SK-N-MC (cell line): ENCODE results near the gene ANKRD44.

ENCODE experiments used
- DNase-seq: peaks from one replicate; pipeline ENCODE4 v3.0.0-alpha.2; 2011; ENCODE audit warnings: low read depth, low spot score
- H3K27ac ChIP-seq: fragments of 200-600 bp; sonication (generic); 2 replicates; pipeline ENCODE4 v1.5.1; 2016; ENCODE audit warnings: mixed run types
- H3K36me3 ChIP-seq: fragments of 200-600 bp; sonication (generic); 2 replicates; pipeline ENCODE4 v1.6.1; 2017; ENCODE audit warnings: antibody characterized with exemption, low read length, mixed read lengths; ENCODE audit not compliant: insufficient read depth
- H3K4me3 ChIP-seq: fragments of 200-600 bp; sonication (generic); 2 replicates; pipeline ENCODE4 v1.5.1; 2016
- H3K9ac ChIP-seq: fragments of 200-600 bp; sonication (generic); 2 replicates; pipeline ENCODE4 v1.8.0; 2017; ENCODE audit warnings: mixed run types, mixed read lengths; ENCODE audit not compliant: insufficient read length
- H3K9me3 ChIP-seq: fragments of 200-600 bp; sonication (generic); 2 replicates; pipeline ENCODE4 v1.6.1; 2017; ENCODE audit warnings: low read depth, mild to moderate bottlenecking, antibody characterized with exemption, low read length, moderate library complexity, mixed read lengths
- EZH2 ChIP-seq: fragments of 200-600 bp; sonication (generic); IDR thresholded peaks from one replicate; pipeline ENCODE4 v1.6.1; 2017; ENCODE audit warnings: antibody characterized with exemption
- FOXP2 ChIP-seq: optimal IDR thresholded peaks from 2 replicates; pipeline ENCODE3; 2011; ENCODE audit warnings: mild to moderate bottlenecking, moderate library complexity; ENCODE audit not compliant: insufficient read depth; ENCODE audit errors: extremely low read length, control extremely low read depth
- POLR2AphosphoS5 ChIP-seq: IDR thresholded peaks from 2 replicates; pipeline ENCODE4 v1.6.1; 2012; ENCODE audit warnings: mild to moderate bottlenecking, low read depth, low read length, borderline replicate concordance

The ANKRD44 gene

DNA sequence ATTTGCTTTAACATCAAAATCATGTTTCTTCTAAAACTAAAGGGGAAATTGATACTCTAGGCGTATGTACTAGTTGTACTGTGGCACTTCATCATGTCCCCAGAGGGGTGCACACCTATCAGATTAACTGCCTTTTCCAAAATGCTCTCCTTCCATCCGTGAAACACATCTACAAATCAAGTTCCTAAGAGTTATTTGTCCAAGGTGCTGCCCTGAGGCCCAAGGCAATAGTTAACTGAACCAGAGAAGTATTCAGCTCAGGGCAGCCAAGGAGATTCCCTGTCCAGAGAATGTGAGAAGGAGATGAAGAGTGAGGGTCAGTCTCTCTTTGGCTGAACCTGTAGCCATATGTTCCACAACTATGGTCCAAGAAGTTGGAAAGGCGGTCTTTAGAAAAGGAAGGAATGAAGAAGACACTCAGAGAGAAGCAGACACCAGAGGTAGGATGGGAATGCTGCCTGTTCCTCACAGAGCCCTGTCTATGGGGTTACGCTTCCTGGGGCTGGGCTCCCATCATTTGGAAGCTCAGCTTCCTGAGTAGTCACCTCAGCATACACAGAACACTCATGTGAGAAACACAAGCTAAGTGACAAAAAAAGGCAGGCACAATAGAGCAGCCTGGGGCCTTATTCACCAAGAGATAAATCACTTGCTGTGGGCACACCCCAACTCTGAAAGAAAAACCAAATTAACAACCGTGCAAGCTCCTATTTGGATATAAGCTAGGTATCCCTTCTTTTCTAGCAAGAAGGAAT is 55.6 kb downstream of the ANKRD44 start:
- Histone ChIP-seq H3K4me3 (peak overlapping the region; percentile 5), H3K9ac (no peak overlapping the region), H3K27ac (peak overlapping the region; percentile 52), H3K9me3 (no peaks in the 10 kb centered on the region), H3K36me3 (no peaks in the 10 kb centered on the region)
- no peak for DNase-seq
- TF ChIP-seq FOXP2: no peak
- TF ChIP-seq EZH2: no peak
- TF ChIP-seq POLR2AphosphoS5: no peak

DNA sequence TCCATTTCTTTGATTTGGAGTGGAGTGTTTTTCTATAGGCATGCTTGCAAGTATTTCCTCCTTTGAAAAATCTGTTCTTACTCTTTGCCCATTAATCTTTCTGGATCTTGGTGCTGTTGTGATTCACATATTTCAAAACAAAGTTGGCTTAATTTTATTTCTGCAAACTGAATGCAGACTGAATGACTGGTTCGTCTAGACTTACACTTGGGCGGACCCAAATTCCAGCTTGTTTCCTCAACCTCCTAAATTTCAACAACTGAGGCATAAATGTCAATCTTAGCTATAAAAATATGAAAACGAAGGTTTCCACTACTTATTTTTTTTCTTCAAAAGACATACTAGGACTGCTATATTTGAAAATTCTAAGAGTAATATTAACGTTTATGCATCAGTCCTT is 59.0 kb downstream of the ANKRD44 start:
- TF ChIP-seq POLR2AphosphoS5 (no peak), EZH2 (no peak), FOXP2 (no peak)
- Histone ChIP-seq H3K9ac (no peak overlapping the region), H3K9me3 (no peaks in the 10 kb centered on the region), H3K27ac (no peak overlapping the region), H3K4me3 (no peak overlapping the region), H3K36me3 (no peaks in the 10 kb centered on the region)
- no peak for DNase-seq

DNA sequence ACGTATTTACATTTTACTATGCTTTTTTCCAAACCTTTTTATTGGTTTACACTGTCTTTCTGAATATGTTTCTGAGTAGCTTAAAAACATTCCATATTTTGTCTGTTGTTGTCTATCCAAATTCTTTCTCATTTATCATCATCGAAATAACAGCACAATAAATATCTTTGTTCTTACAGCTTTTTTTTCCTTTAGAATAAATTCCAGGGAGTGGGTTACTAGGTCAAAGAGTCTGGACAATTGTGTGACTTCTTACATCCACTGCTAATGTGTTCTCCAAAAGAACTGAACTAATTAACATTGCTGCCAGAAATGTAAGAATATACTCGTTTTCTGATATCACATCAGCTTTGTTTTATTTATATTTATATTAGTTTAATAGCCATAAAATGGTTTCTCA is 59.4 kb downstream of the ANKRD44 start:
- Histone ChIP-seq H3K4me3 (no peak overlapping the region), H3K9ac (no peak overlapping the region), H3K27ac (no peak overlapping the region), H3K9me3 (no peaks in the 10 kb centered on the region), H3K36me3 (no peaks in the 10 kb centered on the region)
- no peak for DNase-seq
- TF ChIP-seq POLR2AphosphoS5: no peak
- TF ChIP-seq EZH2: no peak
- no peak for TF ChIP-seq FOXP2

DNA sequence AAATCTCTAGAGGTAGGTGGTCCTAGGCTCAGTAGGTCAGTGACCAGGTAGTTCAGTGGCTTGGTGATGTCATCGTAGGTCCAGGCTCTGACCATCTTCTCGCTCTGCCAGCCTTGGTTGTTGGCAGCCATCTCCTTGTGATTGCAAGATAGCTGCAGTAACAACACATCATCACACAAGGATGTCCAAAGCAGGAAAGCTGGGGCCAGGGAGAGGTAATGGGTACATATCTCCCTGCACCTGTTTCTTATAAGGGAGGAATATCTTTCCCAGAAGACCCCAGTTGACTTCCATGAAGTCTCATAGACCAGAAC is 60.5 kb downstream of the ANKRD44 start:
- Histone ChIP-seq H3K9me3 (no peaks in the 10 kb centered on the region), H3K9ac (no peak overlapping the region), H3K27ac (no peak overlapping the region), H3K4me3 (no peak overlapping the region), H3K36me3 (no peaks in the 10 kb centered on the region)
- TF ChIP-seq POLR2AphosphoS5 (no peak), FOXP2 (no peak), EZH2 (no peak)
- DNase-seq: no peak

DNA sequence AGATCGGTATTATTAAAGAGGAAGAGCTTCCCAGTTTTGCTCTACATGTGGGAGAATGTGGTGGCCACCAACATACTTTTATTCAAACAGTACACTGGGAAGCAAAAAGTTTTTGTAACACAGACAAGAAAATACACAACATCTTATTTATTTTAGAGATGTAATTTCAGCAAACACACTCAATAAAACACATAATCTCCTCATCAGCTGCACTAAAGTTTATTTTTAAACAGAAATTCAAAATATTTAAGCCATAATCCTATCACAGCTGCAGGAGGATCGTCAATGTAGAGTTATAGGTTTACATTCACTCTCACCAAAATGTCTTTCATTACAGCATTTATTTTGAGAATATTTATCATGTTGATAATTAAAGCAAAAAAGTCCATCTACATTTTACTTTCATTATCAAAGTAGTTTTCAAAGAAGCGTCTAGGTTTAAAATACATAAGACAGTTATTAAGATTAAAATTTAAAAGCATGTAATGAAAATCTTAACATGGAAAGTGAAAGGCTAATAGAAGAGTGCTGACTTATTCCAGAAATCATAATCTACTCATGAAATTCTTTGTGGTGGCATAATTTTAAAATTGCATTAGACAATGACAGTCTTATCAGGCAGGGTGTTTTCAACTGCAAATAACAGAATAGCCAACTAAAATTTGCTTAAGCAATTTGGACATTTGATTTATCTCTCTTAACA is 61.0 kb downstream of the ANKRD44 start:
- H3K9me3 ChIP-seq: no peaks in the 10 kb centered on the region
- TF ChIP-seq EZH2 (no peak), FOXP2 (no peak), POLR2AphosphoS5 (no peak)
- DNase-seq: no peak
- peak overlapping the region; percentile 7; the same call in 1 of the 2 replicates for H3K27ac ChIP-seq
- H3K4me3 ChIP-seq: no peak overlapping the region
- peak overlapping the region; percentile 28 for H3K9ac ChIP-seq
- no peaks in the 10 kb centered on the region for H3K36me3 ChIP-seq

DNA sequence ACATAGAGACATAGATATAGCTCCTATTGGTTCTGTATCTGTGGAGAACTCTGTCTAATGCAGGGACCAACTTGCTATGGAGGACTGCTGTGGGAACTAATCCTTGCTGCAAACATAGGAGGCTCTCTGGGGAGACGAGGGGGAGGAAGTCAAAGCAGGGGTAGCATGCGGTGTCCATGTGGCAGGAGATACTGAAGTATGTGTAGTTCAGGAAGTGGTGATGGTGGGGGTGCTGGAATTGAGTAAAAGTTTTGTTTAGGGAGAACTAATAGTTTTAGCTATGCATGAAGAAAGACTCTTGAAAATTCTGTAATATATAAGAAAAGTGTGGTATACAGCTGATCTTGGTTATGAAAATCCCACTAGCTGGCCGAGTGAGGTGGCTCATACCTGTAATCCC is 62.0 kb downstream of the ANKRD44 start:
- H3K9ac ChIP-seq: no peak overlapping the region
- 0 out of 2 replicates have a peak overlapping the region, but pooled peaks have one; percentile 23 for H3K27ac ChIP-seq
- H3K36me3 ChIP-seq: no peaks in the 10 kb centered on the region
- TF ChIP-seq POLR2AphosphoS5 (no peak), EZH2 (no peak), FOXP2 (no peak)
- H3K9me3 ChIP-seq: no peaks in the 10 kb centered on the region
- no peak overlapping the region; the same call in 1 of the 2 replicates for H3K4me3 ChIP-seq
- DNase-seq: peak; percentile 28

DNA sequence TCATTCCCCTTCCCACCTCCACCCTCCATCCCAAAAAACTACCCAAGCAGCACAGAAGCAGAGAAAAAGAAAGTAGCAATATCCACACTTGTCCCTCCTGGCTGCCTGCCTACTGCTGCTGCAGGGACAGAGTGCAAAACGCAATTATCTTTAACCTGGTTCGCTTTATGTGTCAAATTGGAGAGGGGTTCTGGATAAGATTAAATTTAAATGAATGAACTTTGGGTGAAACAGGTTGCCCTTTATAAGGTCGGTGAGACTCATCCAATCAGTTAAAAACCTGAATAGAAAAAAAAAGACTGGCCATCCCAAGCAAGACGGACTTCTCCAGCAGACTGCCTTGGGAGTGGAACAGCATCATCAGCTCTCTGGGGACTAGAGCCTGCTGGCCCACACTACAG is 62.6 kb downstream of the ANKRD44 start:
- Histone ChIP-seq H3K27ac (no peak overlapping the region), H3K9me3 (no peaks in the 10 kb centered on the region), H3K36me3 (no peaks in the 10 kb centered on the region), H3K4me3 (no peak overlapping the region), H3K9ac (no peak overlapping the region)
- DNase-seq: no peak
- no peak for TF ChIP-seq FOXP2
- TF ChIP-seq EZH2: no peak
- no peak for TF ChIP-seq POLR2AphosphoS5

DNA sequence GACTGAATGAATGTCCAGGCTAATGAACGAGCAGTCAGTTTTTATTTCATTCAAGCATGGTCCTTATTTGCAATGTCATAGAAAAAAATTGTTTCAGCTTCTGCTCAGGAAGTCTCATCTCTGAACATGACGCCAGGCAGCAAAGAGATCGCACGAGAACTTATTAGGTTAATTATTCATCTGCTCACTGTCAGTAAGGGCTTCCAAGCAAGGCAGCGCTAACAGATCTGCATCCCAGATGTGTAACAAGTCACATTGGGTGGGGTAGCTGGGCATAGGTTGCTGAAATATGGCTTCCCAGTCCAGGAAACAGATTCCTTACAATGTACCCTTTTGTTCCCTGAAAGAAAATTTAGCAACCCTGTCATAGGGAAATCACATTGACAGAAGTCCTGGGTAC is 63.5 kb downstream of the ANKRD44 start:
- Histone ChIP-seq H3K9ac (no peak overlapping the region), H3K36me3 (no peaks in the 10 kb centered on the region), H3K27ac (no peak overlapping the region), H3K9me3 (no peaks in the 10 kb centered on the region), H3K4me3 (no peak overlapping the region)
- TF ChIP-seq POLR2AphosphoS5 (no peak), FOXP2 (no peak), EZH2 (no peak)
- DNase-seq: no peak
